ENCODE measurements around the gene RGS3. TPM values are rescaled to one million over a fixed set of nuclear protein-coding genes. Genes with fewer than 3 reads are reported as not detected.

The RGS3 gene
- total and polyA plus RNA-seq, 2 experiments from 2014 or later: 44.5 to 48.6 TPM

DNA sequence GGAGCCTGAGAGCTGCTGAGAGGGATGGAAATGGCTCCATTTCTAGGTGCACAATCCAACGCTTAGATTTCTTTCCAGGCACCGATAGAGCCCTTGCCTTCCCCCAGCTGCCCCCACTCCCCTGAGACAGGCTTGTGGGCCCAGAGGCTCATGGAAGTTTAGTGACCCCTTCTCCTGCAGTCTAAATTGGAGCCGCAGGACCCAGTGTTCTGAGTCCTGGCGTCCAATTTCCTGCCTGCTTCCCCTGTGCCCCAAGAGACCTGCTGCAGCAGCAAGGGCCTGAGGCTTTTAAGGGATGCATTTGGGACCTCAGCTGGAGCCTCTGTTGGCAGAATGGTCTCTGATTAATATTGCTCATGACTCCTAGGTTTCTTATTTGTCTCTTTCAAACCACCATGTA, 61.7 kb downstream of the RGS3 start:
- Histone ChIP-seq H3K27ac (no peak overlapping the region), H3K27me3 (replicated peaks; ENCODE audit: insufficient read depth) (no peaks in the 10 kb centered on the region), H3K4me3 (no peak overlapping the region), H3K79me2 (ENCODE audit: insufficient read depth) (no peaks in the 10 kb centered on the region), H3F3A (ENCODE audit: insufficient read depth) (no peaks in the 10 kb centered on the region), H2AFZ (no peak overlapping the region), H3K9ac (no peak overlapping the region), H3K36me3 (ENCODE audit: low read depth) (no peaks in the 10 kb centered on the region), H4K20me1 (ENCODE audit: insufficient read depth) (no peaks in the 10 kb centered on the region), H3K4me2 (ENCODE audit: unreplicated experiment) (no peak overlapping the region), H3K9me2 (ENCODE audit: insufficient read depth) (no peaks in the 10 kb centered on the region), H3K9me3 (ENCODE audit: low read depth) (no peaks in the 10 kb centered on the region), H3K4me1 (ENCODE audit: insufficient read depth) (0 out of 2 replicates have a peak, but pooled peaks cover 11% of the 10 kb centered on the region)
- in situ Hi-C loops (cut with MboI): no loop called here
- DNase-seq: no peak
- TF ChIP-seq EZH2phosphoT487 (IDR thresholded peaks at IDR 0.05; ENCODE audit: insufficient read depth, low read depth) (no peak), EZH2 (IDR thresholded peaks at IDR 0.05; ENCODE audit: insufficient read depth, poor library complexity, severe bottlenecking) (no peak)
- 94 to 98% methylated on average over 4 of the region's 4 CpGs for WGBS, 2 experiments (ENCODE audit: low coverage in 1 of 2, low lambda C conversion rate in 2 of 2, missing lambda C conversion rate in 2 of 2)

DNA sequence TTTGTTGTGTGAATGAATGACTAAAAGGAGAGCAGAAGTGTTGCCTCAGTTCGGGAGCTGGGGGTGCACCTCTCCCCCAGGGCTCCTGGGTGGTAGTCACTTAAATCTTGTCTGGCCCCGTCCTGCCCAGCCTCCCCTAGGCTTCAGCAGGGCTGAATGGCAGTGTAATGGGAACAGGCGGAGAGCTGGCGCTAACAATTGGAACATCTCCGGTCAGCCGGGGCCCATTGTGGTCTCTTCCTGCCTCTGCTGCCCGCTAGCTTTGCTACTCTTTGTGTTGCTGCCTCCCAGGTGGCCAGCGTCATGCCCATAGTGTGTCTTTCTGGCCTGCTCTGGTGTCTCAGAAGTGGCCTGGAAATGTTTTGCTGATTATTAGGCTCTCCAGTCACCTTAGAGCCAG, 62.3 kb downstream of the RGS3 start:
- H3K4me3 ChIP-seq: no peak overlapping the region
- no peak overlapping the region for H3K27ac ChIP-seq
- no peak overlapping the region for H3K4me2 ChIP-seq (ENCODE audit: unreplicated experiment)
- no peaks in the 10 kb centered on the region for H3K27me3 ChIP-seq (replicated peaks; ENCODE audit: insufficient read depth)
- H3K9me3 ChIP-seq (ENCODE audit: low read depth): no peaks in the 10 kb centered on the region
- in situ Hi-C loops (cut with MboI): no loop called here
- H3K79me2 ChIP-seq (ENCODE audit: insufficient read depth): no peaks in the 10 kb centered on the region
- no peaks in the 10 kb centered on the region for H3F3A ChIP-seq (ENCODE audit: insufficient read depth)
- H3K4me1 ChIP-seq (ENCODE audit: insufficient read depth): 0 out of 2 replicates have a peak, but pooled peaks cover 11% of the 10 kb centered on the region
- no peaks in the 10 kb centered on the region for H3K36me3 ChIP-seq (ENCODE audit: low read depth)
- H2AFZ ChIP-seq: no peak overlapping the region
- DNase-seq: no peak
- 85 to 89% methylated on average over 8 of the region's 8 CpGs for WGBS, 2 experiments (ENCODE audit: low coverage in 1 of 2, low lambda C conversion rate in 2 of 2, missing lambda C conversion rate in 2 of 2)
- no peak overlapping the region for H3K9ac ChIP-seq
- TF ChIP-seq EZH2 (IDR thresholded peaks at IDR 0.05; ENCODE audit: insufficient read depth, poor library complexity, severe bottlenecking) (no peak), EZH2phosphoT487 (IDR thresholded peaks at IDR 0.05; ENCODE audit: insufficient read depth, low read depth) (no peak)
- H3K9me2 ChIP-seq (ENCODE audit: insufficient read depth): no peaks in the 10 kb centered on the region
- H4K20me1 ChIP-seq (ENCODE audit: insufficient read depth): no peaks in the 10 kb centered on the region

GRCh38 chr9:113526231-113526746, 62.8 kb downstream of the RGS3 start:
- no peaks in the 10 kb centered on the region for H4K20me1 ChIP-seq (ENCODE audit: insufficient read depth)
- H3K9me2 ChIP-seq (ENCODE audit: insufficient read depth): no peaks in the 10 kb centered on the region
- in situ Hi-C loops (cut with MboI): no loop called here
- H3K27ac ChIP-seq: no peak overlapping the region
- no peak for TF ChIP-seq EZH2 (IDR thresholded peaks at IDR 0.05; ENCODE audit: insufficient read depth, poor library complexity, severe bottlenecking)
- no peak for TF ChIP-seq EZH2phosphoT487 (IDR thresholded peaks at IDR 0.05; ENCODE audit: insufficient read depth, low read depth)
- no peaks in the 10 kb centered on the region for H3K36me3 ChIP-seq (ENCODE audit: low read depth)
- no peaks in the 10 kb centered on the region for H3K79me2 ChIP-seq (ENCODE audit: insufficient read depth)
- no peak overlapping the region for H3K4me2 ChIP-seq (ENCODE audit: unreplicated experiment)
- H3K9ac ChIP-seq: no peak overlapping the region
- no peaks in the 10 kb centered on the region for H3F3A ChIP-seq (ENCODE audit: insufficient read depth)
- no peak overlapping the region for H3K4me3 ChIP-seq
- WGBS, 2 experiments (ENCODE audit: low coverage in 1 of 2, low lambda C conversion rate in 2 of 2, missing lambda C conversion rate in 2 of 2): 81 to 88% methylated on average over 8 of the region's 8 CpGs
- H3K9me3 ChIP-seq (ENCODE audit: low read depth): no peaks in the 10 kb centered on the region
- 0 out of 2 replicates have a peak, but pooled peaks cover 11% of the 10 kb centered on the region for H3K4me1 ChIP-seq (ENCODE audit: insufficient read depth)
- no peaks in the 10 kb centered on the region for H3K27me3 ChIP-seq (replicated peaks; ENCODE audit: insufficient read depth)
- H2AFZ ChIP-seq: no peak overlapping the region
- DNase-seq: no peak

DNA sequence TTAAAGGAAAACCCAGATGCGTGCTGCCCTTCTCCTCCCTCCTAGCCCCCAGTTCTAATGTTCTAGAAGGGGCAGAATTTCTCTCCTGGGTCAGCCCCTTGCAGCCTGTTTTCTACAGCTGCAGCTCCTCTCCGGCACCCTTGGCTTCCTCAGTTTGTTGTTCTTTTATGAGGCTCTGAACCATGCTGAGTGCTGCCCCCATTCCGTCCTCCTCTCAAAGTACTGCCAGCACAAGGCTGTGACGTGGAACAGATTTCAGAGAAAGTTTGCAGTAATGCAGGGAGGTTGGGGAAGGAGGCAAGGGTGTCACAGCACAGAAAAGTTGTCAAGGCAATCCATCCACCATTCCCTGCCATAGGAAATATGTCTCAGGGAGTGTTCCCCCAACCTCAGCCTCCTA, 63.3 kb downstream of the RGS3 start:
- Histone ChIP-seq H3K36me3 (ENCODE audit: low read depth) (no peaks in the 10 kb centered on the region), H3F3A (ENCODE audit: insufficient read depth) (no peaks in the 10 kb centered on the region), H4K20me1 (ENCODE audit: insufficient read depth) (no peaks in the 10 kb centered on the region), H3K27ac (no peak overlapping the region), H3K9ac (no peak overlapping the region), H3K79me2 (ENCODE audit: insufficient read depth) (no peaks in the 10 kb centered on the region), H3K9me2 (ENCODE audit: insufficient read depth) (no peaks in the 10 kb centered on the region), H3K27me3 (replicated peaks; ENCODE audit: insufficient read depth) (no peaks in the 10 kb centered on the region), H3K4me2 (ENCODE audit: unreplicated experiment) (no peak overlapping the region), H3K9me3 (ENCODE audit: low read depth) (no peaks in the 10 kb centered on the region), H3K4me1 (ENCODE audit: insufficient read depth) (0 out of 2 replicates have a peak, but pooled peaks cover 11% of the 10 kb centered on the region), H3K4me3 (no peak overlapping the region), H2AFZ (no peak overlapping the region)
- in situ Hi-C loops (cut with MboI): no loop called here
- TF ChIP-seq EZH2 (IDR thresholded peaks at IDR 0.05; ENCODE audit: insufficient read depth, poor library complexity, severe bottlenecking): no peak
- no peak for TF ChIP-seq EZH2phosphoT487 (IDR thresholded peaks at IDR 0.05; ENCODE audit: insufficient read depth, low read depth)
- DNase-seq: no peak
- 88 to 90% methylated on average over 4 of the region's 4 CpGs for WGBS, 2 experiments (ENCODE audit: low coverage in 1 of 2, low lambda C conversion rate in 2 of 2, missing lambda C conversion rate in 2 of 2)

Data from GM23248 (cell line).